ENCODE measurements around the gene VIPR2.
"Not testable (repeated sequence)": the region's sequence is repeated elsewhere in the genome, so short reads cannot be mapped to it uniquely, and the experiment has no call there.

VIPR2 gene

DNA sequence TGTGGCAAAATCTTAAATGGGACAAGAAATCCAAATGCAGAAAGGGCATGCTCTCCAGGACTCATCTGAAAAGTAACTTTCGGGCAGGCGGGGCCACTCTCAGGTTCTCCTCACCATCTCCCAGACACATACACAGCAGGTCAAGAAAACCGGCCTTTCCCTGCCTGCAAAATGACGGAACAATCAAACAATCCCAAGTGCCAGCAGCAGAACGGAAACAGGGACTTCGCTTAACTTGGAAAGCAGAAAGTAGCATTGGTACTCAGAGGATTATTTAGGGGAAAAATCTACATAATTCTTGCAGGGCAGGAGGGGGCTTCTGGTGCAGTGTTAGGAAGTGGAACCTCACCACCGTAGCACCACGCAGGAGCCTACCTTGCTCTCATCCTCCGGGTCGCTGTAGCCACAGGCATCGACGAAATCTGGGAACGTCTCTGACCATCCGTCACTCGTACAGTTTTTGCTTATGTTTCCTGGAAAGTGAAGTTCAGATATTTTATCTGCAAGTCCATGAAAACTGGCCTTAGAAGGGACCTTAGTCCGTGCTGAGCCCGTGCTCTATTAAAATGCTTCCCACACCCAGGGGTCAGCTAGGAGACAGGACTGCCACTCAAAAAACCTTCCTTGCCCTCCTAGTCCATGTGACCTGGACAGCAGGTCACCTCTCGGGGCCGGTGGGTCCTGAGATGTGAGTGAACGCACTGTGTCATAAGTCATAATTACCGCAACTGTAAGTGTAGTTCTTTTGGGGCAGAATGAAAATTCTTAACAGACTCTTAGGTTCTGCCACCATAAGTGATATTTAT is 41.1 kb downstream of the VIPR2 start:
- DNase-seq: no peak

GRCh38 chr7:159102681-159103381 is 41.8 kb downstream of the VIPR2 start:
- DNase-seq: no peak

DNA sequence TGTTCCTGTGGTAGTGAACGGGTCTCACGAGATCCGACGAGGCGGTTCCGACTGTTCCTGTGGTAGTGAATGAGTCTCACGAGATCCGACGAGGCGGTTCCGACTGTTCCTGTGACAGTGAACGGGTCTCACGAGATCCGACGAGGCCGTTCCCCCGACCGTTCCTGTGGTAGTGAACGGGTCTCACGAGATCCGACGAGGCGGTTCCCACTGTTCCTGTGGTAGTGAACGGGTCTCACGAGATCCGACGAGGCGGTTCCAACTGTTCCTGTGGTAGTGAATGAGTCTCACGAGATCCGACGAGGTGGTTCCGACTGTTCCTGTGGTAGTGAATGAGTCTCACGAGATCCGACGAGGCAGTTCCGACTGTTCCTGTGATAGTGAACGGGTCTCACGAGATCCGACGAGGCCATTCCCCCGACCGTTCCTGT is 43.0 kb downstream of the VIPR2 start:
- DNase-seq: not testable (repeated sequence)

DNA sequence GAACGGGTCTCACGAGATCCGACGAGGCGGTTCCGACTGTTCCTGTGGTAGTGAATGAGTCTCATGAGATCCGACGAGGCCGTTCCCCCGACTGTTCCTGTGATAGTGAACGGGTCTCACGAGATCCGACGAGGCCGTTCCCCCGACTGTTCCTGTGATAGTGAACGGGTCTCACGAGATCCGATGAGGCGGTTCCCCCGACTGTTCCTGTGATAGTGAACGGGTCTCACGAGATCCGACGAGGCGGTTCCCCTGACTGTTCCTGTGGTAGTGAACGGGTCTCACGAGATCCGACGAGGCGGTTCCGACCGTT is 43.6 kb downstream of the VIPR2 start:
- not testable (repeated sequence) for DNase-seq

DNA sequence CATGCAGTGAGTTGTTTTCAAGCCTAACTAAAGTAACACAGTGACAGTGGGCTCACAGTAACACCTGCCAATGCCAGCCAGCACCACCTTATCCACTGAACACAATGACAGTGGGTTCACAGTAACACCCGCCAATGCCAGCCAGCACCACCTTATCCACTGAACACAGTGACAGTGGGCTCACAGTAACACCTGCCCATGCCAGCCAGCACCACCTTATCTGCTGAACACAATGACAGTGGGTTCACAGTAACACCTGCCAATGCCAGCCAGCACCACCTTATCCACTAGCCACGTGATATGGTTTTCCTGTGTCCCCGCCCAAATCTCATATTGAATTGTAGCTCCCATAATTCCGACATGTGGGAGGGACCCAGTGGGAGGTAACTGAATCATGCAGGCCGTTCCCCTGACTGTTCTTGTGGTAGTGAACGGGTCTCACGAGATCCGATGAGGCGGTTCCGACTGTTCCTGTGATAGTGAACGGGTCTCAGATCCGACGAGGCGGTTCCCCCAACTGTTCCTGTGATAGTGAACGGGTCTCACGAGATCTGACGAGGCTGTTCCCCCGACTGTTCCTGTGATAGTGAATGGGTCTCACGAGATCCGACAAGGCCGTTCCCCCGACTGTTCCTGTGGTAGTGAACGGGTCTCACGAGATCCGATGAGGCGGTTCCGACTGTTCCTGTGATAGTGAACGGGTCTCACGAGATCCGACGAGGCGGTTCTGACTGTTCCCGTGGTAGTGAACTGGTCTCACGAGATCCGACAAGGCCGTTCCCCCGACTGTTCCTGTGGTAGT is 44.2 kb downstream of the VIPR2 start:
- not testable (repeated sequence) for DNase-seq

- no peak for DNase-seq
These were observed 44.9 kb downstream of the VIPR2 start for GRCh38 chr7:159099711-159100231.

DNA sequence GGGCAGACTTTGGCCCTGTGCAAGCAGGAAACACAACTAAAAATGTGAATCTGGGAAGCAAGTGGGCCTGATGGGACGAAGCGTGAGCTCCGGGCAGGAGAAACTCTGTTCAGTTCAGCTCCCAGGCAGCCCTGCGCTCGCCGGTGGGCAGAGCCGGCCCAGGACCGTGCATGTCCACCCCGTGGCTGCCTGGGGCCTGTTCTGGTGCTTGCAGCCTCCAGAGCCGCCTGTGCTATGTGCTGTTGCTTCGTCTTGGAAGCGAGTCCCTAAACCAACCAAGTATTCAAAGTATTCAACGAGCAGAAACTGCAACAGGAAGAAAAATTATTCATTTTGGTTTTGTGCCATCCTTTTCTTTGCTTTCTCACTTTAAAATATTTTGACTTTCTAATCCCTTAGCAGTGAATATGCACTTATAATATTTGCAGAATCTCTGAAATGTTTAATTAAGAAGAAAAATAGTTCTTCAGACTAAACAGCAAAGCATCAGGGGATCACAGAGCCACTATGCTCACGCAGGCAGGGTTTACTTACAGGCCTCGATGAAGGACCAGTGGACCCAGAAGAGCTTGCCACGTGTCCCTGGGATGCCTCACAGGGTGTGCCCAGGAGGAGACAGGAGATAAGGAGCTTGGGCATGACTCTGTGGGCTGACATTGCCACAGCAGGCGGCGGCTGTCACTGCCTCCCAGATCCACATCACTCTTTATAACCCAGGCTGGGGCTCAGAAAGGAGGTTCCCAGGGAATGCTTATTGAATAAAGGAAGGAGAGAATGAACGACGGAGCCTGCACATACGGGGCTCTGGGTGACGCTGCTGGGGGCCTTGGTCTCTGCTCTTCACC is 45.6 kb downstream of the VIPR2 start:
- peak; percentile 61 for DNase-seq

GRCh38 chr7:159098424-159098786 is 46.3 kb downstream of the VIPR2 start:
- DNase-seq: no peak

DNA sequence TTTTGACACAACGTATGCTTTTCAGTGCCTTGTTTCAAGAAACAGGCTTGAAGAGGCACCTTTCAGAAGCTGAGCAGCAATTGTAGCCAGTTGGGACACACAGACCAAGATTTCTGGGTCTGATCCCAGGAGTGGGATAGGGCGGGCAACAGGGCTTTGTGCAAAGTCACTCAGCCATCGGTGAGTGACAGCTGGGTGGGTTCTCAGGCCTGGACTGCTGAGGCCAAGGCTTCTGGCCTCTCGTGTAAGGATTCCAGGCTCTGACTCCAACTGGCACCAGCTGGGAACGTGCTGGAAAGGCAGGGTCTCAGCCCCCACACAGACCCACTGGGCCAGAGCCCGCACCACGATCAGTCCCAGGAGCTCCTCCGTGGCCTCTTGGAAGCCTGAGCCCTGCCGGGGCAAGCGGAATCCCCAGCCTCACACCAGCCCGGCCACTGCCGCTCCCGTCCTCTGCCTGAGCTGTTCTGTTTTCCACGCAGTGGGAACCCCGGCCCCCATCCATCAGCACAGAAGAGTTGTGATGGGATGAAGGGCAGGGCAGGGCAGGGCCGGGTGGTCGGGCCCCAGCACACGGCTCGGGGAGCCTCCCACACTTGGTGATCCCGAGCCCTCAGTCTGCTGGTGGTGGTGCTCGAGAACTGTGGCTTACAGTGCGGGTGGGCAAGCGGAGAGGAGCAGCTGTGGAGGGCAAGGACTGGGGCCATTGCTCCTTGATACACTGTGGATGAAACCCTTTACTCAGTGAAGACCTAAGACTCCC is 46.8 kb downstream of the VIPR2 start:
- DNase-seq: no peak

GRCh38 chr7:159096736-159097581 is 47.7 kb downstream of the VIPR2 start:
- peak; percentile 2 for DNase-seq

DNA sequence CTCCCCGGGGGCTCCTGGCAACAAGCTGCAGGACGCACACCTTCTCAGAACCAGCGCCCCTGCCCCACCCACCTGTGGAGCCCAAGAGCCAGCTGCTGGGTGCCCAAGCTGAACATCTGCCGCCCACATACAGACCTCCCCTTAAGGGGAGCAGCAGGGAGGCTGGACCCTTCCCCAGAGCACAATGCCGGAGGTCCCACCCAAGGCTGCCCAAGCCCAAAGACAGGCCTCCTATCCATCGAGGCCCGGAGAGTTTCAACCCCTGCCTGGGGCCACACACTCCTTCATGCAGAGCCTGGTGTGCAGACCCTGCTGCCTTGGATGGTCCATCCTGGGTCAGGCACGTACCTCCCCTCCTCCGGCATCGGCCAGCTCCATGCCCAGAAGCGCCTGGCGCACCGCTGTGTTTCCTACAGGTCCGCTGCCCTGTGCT is 48.7 kb downstream of the VIPR2 start:
- DNase-seq: no peak

- no peak for DNase-seq
These were observed 49.5 kb downstream of the VIPR2 start for GRCh38 chr7:159094919-159095915.

- DNase-seq: no peak
These were observed 50.5 kb downstream of the VIPR2 start for GRCh38 chr7:159094023-159094740.

GRCh38 chr7:159093351-159093971 is 51.2 kb downstream of the VIPR2 start:
- DNase-seq: no peak

GRCh38 chr7:159092701-159093121 is 52.0 kb downstream of the VIPR2 start:
- DNase-seq: no peak

DNA sequence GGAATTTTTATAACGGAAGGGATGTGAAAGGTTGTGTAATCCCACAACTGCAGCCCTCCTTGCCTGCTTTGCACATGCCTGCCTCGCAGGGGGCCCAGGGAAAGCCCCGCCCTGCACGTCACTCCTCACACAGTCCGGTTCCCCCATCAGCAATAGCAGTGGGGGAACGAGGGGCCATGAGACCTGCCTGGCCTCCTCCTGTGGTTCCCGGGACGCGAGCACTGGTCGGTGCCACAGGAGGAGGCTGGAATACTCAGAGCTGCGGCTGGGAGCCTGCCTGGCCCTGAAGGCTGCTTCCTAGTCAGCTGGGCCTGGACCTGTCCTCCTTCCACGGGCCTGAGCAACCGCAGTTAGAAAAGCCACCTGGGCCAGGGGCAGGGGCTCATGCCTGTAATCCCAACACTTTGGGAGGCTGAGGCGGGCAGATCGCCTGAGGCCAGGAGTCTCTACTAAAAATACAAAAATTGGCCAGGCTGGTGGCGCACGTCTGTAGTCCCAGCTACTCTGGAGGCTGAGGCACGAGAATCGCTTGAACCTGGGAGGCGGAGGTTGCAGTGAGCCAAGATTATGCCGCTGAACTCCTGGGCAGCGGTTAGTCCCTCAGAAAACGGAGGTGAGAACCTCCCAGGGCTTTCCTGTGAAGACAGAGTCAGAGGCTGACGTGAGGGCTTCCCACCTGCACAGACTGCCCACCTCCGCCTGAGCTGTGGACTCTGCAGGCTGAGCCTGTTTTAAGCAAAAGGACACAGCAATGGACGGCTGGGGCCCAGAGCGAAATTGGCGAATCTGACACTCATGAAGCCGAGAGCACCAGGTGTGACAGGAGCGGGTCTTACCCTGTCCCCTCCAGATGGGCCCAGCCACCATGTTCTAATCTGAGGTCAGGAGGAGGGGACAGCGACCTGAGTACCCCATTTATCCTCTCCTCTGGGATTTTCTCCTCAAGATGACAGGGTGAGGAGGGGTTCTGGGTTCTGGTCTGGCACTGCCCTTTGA is 52.9 kb downstream of the VIPR2 start:
- no peak for DNase-seq

GRCh38 chr7:159091041-159091440 is 53.6 kb downstream of the VIPR2 start:
- DNase-seq: no peak
